IMR-90 (cell line): Measurements from ENCODE around the gene PIP4K2A. TPM values are rescaled to one million over a fixed set of nuclear protein-coding genes. Genes with fewer than 3 reads are reported as not detected.

Experiments
- ATAC-seq: fragments of 200-7000 bp; cut with Tn5 transposase; 2 replicates; pipeline ENCODE4 v1.9.1; 2020; ENCODE audit warnings: low read depth, mild to moderate bottlenecking, moderate library complexity
- BruUV-seq: library from RNA; stranded (reverse); fragments of 400-500 nt; replicated peaks from 2 replicates; lab custom pipeline; 2021; lab: Mats Ljungman, UMichigan
- CTCF ChIA-PET: fragments of 300-600 bp; formaldehyde crosslinking; extraction: SDS; loops from one replicate; lab custom pipeline; 2021; ENCODE audit warnings: antibody characterized with exemption; lab: Yijun Ruan, JAX
- POLR2A ChIA-PET: fragments of 300-600 bp; sonication (Branson Sonifier 250); formaldehyde crosslinking; loops from one replicate; lab custom pipeline; 2022; ENCODE audit warnings: antibody characterized with exemption; ENCODE audit not compliant: unreplicated experiment; lab: Charles Lee
- DNase-seq: peaks from one replicate; pipeline ENCODE4 v3.0.0; 2013
- H2AFZ ChIP-seq: replicated peaks from 2 replicates; pipeline ENCODE3; 2013; ENCODE audit warnings: low read length, mild to moderate bottlenecking; ENCODE audit not compliant: poor library complexity
- H2AK5ac ChIP-seq: 2 replicates; pipeline ENCODE4 v1.6.1; 2013; ENCODE audit warnings: low read depth, low read length, inconsistent platforms
- H2AK9ac ChIP-seq: replicated peaks from 2 replicates; pipeline ENCODE3; 2013; ENCODE audit warnings: mild to moderate bottlenecking, low read depth, low read length, moderate library complexity; ENCODE audit not compliant: poor library complexity
- H2BK120ac ChIP-seq: 2 replicates; pipeline ENCODE4 v1.6.1; 2013; ENCODE audit warnings: low read depth, low read length, inconsistent platforms
- H2BK15ac ChIP-seq: 3 replicates; pipeline ENCODE4 v1.6.1; 2013; ENCODE audit warnings: low read depth, low read length, inconsistent platforms
- H2BK20ac ChIP-seq: 2 replicates; pipeline ENCODE4 v1.6.1; 2013; ENCODE audit warnings: low read depth, mild to moderate bottlenecking, inconsistent platforms, low read length, moderate library complexity
- H2BK5ac ChIP-seq: 2 replicates; pipeline ENCODE4 v1.6.1; 2013; ENCODE audit warnings: mild to moderate bottlenecking, low read depth, low read length, inconsistent platforms; ENCODE audit not compliant: poor library complexity, severe bottlenecking
- H3K14ac ChIP-seq: replicated peaks from 2 replicates; pipeline ENCODE4 v1.6.1; 2013; ENCODE audit warnings: low read depth, low read length, inconsistent platforms
- H3K18ac ChIP-seq: 2 replicates; pipeline ENCODE4 v1.6.1; 2013; ENCODE audit warnings: low read depth, low read length, control low read depth
- H3K23ac ChIP-seq: 2 replicates; pipeline ENCODE4 v1.6.1; 2013; ENCODE audit warnings: low read depth, low read length, inconsistent platforms
- H3K27ac ChIP-seq: 2 replicates; pipeline ENCODE4 v1.5.1; 2013; ENCODE audit warnings: mild to moderate bottlenecking, control low read depth, low read length; ENCODE audit not compliant: insufficient read depth
- H3K27me3 ChIP-seq: 2 replicates; pipeline ENCODE4 v1.6.1; 2013; ENCODE audit warnings: low read length; ENCODE audit not compliant: control insufficient read depth, insufficient read depth
- H3K36me3 ChIP-seq: 2 replicates; pipeline ENCODE4 v1.6.1; 2013; ENCODE audit warnings: low read length, mixed read lengths; ENCODE audit not compliant: control insufficient read depth, insufficient read depth
- H3K4ac ChIP-seq: 2 replicates; pipeline ENCODE4 v1.6.1; 2013; ENCODE audit warnings: low read depth, low read length, inconsistent platforms
- H3K4me1 ChIP-seq: 2 replicates; pipeline ENCODE4 v1.6.1; 2013; ENCODE audit warnings: low read length, mixed read lengths; ENCODE audit not compliant: control insufficient read depth, insufficient read depth
- H3K4me2 ChIP-seq: 2 replicates; pipeline ENCODE4 v1.6.1; 2013; ENCODE audit warnings: low read depth, mild to moderate bottlenecking, control low read depth, low read length, moderate library complexity
- H3K4me3 ChIP-seq: 2 replicates; pipeline ENCODE4 v1.5.1; 2013; ENCODE audit warnings: low read depth, mild to moderate bottlenecking, control low read depth, low read length, moderate library complexity; ENCODE audit not compliant: insufficient read depth
- H3K56ac ChIP-seq: 2 replicates; pipeline ENCODE4 v1.6.1; 2013; ENCODE audit warnings: low read length, inconsistent platforms; ENCODE audit not compliant: insufficient read depth; ENCODE audit errors: extremely low read depth
- H3K79me1 ChIP-seq, 2 experiments: 2 replicates each; pipeline ENCODE4 v1.6.1; 2013; ENCODE audit warnings: low read length in 2 of 2, inconsistent platforms in 1 of 2, low read depth in 1 of 2
- H3K9ac ChIP-seq: 2 replicates; pipeline ENCODE4 v1.6.1; 2013; ENCODE audit warnings: low read depth, low read length, control low read depth
- H3K9me1 ChIP-seq: 2 replicates; pipeline ENCODE4 v1.6.1; 2013; ENCODE audit warnings: low read length, inconsistent platforms; ENCODE audit not compliant: insufficient read depth
- H3K9me3 ChIP-seq: 2 replicates; pipeline ENCODE4 v1.6.1; 2013; ENCODE audit warnings: low read length; ENCODE audit not compliant: control insufficient read depth, insufficient read depth
- H4K20me1 ChIP-seq: 2 replicates; pipeline ENCODE4 v1.6.1; 2013; ENCODE audit warnings: low read length, inconsistent platforms; ENCODE audit not compliant: insufficient read depth
- H4K5ac ChIP-seq: 2 replicates; pipeline ENCODE4 v1.6.1; 2013; ENCODE audit warnings: mild to moderate bottlenecking, low read depth, low read length, control low read depth
- H4K8ac ChIP-seq, 2 experiments: 2 replicates each; pipeline ENCODE4 v1.6.1; 2013; ENCODE audit warnings: low read depth in 2 of 2, low read length in 2 of 2, control low read depth in 1 of 2, inconsistent platforms in 1 of 2
- H4K91ac ChIP-seq: 2 replicates; pipeline ENCODE4 v1.6.1; 2013; ENCODE audit warnings: low read depth, low read length, inconsistent platforms; ENCODE audit not compliant: insufficient read depth
- BHLHE40 ChIP-seq: fragments of 150-350 bp; IDR thresholded peaks from 2 replicates; pipeline ENCODE4 v1.6.1; 2016; ENCODE audit warnings: mild to moderate bottlenecking, low read depth, low read length
- CEBPB ChIP-seq: IDR thresholded peaks from 2 replicates; pipeline ENCODE4 v1.6.1; 2012; ENCODE audit warnings: low read depth, low read length, improper control_type of control experiment
- CHD1 ChIP-seq: IDR thresholded peaks from 2 replicates; pipeline ENCODE4 v1.6.1; 2012; ENCODE audit warnings: low read depth, low read length, improper control_type of control experiment
- MAFK ChIP-seq: IDR thresholded peaks from 2 replicates; pipeline ENCODE4 v1.6.1; 2012; ENCODE audit warnings: low read depth, low read length, improper control_type of control experiment
- MAZ ChIP-seq: IDR thresholded peaks from 2 replicates; pipeline ENCODE4 v1.6.1; 2012; ENCODE audit warnings: low read depth, mild to moderate bottlenecking, low read length, improper control_type of control experiment, moderate library complexity, borderline replicate concordance
- MXI1 ChIP-seq: IDR thresholded peaks from 2 replicates; pipeline ENCODE4 v1.6.1; 2012; ENCODE audit warnings: low read depth, mild to moderate bottlenecking, low read length, moderate library complexity, borderline replicate concordance
- NFE2L2 ChIP-seq: fragments of 150-350 bp; IDR thresholded peaks from 2 replicates; pipeline ENCODE4 v1.6.1; 2016; ENCODE audit warnings: low read depth, mild to moderate bottlenecking, low read length
- POLR2A ChIP-seq: IDR thresholded peaks from 2 replicates; pipeline ENCODE4 v1.6.1; 2012; ENCODE audit warnings: mild to moderate bottlenecking, low read depth, low read length
- RCOR1 ChIP-seq: IDR thresholded peaks from 2 replicates; pipeline ENCODE4 v1.6.1; 2012; ENCODE audit warnings: mild to moderate bottlenecking, low read length, improper control_type of control experiment; ENCODE audit not compliant: insufficient replicate concordance
- RFX5 ChIP-seq: IDR thresholded peaks from 2 replicates; pipeline ENCODE4 v1.8.0; 2012; ENCODE audit warnings: low read depth, mild to moderate bottlenecking, low read length, moderate library complexity
- WGBS, 2 experiments: methylation state at CpG; one replicate each; pipeline versions ENCODE4 v1.1.5 to v1.1.7; 2013; ENCODE audit warnings: missing lambda C conversion rate in 2 of 2; ENCODE audit not compliant: insufficient read length in 1 of 2; ENCODE audit errors: extremely low coverage in 2 of 2; 5-methylcytosine and 5-hydroxymethylcytosine counted together
- dilution Hi-C: fragments of 300-500 bp; cut with HindIII; formaldehyde crosslinking; loops from one replicate; pipeline ENCODE4 v1.14.3; 2018; ENCODE audit warnings: low sequenced_read_pairs; ENCODE audit not compliant: unreplicated experiment
- in situ Hi-C: fragments of 300-500 bp; cut with MboI; formaldehyde crosslinking; loops from 3 replicates; pipeline ENCODE4 v1.14.3; 2019; ENCODE audit warnings: low sequenced_read_pairs, inconsistent platforms, mixed read lengths
- intact Hi-C: fragments of 100-400 bp; cut with micrococcal nuclease; formaldehyde crosslinking; loops from 2 replicates; pipeline ENCODE4 v1.10.0; 2022
- polyA plus RNA-seq, 3 experiments: library from polyadenylated mRNA; depleted of rRNA; stranded (reverse); fragments of >200 nt; gene quantifications; 2 replicates each; pipeline ENCODE4 v1.2.3, GENCODE V29; 2012; ENCODE audit warnings: low replicate concordance in 1 of 3
- total RNA-seq: library from RNA; depleted of rRNA; stranded (reverse); fragments of >200 nt; gene quantifications from 2 replicates; pipeline ENCODE4 v1.2.3, GENCODE V29; 2012

The PIP4K2A gene
- total and polyA plus RNA-seq, 2 of the 4 experiments (the other 2 are of a cell fraction), result 9.8 to 18.1 TPM

DNA sequence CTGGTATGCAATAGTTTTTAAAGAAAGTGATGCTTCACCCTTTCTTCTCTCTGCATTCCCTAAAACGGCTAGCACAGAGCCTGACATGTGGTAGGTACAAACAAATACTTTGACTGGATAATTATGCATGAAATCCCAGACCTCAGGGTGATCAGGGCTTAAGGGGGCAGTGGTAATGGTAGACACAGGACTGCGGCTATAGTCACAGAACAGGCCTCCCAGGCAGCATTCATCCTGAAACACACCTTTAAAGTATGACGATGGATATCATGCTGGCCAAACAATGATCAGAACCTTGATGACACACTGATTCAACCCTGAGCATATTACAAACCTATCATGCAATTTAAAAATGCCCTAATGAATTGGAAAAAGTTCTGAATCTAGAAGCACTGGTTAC, 110.8 kb downstream of the PIP4K2A start:
- no peak overlapping the region for H3K23ac ChIP-seq
- no peak overlapping the region for H3K14ac ChIP-seq
- dilution Hi-C loops (no loop called here), in situ Hi-C loops (loop anchor here (25.0 kb wide), 1 partner anchor 1091 kb away; no protein-coding TSS in a partner anchor), intact Hi-C loops (no loop called here)
- TF ChIP-seq CEBPB, result no peak
- TF ChIP-seq MAFK, result no peak
- TF ChIP-seq BHLHE40, result no peak
- TF ChIP-seq MAZ, result no peak
- TF ChIP-seq POLR2A, result no peak
- no peak for TF ChIP-seq RCOR1
- TF ChIP-seq CHD1, result no peak
- TF ChIP-seq NFE2L2, result no peak
- TF ChIP-seq RFX5, result no peak
- no peak for TF ChIP-seq MXI1
- no peak overlapping the region for H4K5ac ChIP-seq
- DNase-seq (no peak), ATAC-seq (no peak)
- 100% methylated on average over 1 of the region's 3 CpGs; no CpG with 5 or more reads in 1 of the 2 experiments for WGBS, 2 experiments
- peaks cover 7% of the 10 kb centered on the region for H3K36me3 ChIP-seq
- H3K18ac ChIP-seq, result no peak overlapping the region
- no peak overlapping the region for H3K56ac ChIP-seq
- no peak overlapping the region for H3K9ac ChIP-seq
- H4K20me1 ChIP-seq, result peaks cover 4% of the 10 kb centered on the region; the same call in 1 of the 2 replicates
- H2AK9ac ChIP-seq, result no peak overlapping the region
- H3K4ac ChIP-seq, result no peak overlapping the region
- no TSS peak for BruUV-seq
- H2AFZ ChIP-seq, result no peak overlapping the region
- peaks cover 21% of the 10 kb centered on the region for H3K9me1 ChIP-seq
- no peak overlapping the region for H2AK5ac ChIP-seq
- peaks cover 14% of the 10 kb centered on the region for H3K4me1 ChIP-seq
- H3K4me3 ChIP-seq, result no peak overlapping the region
- CTCF ChIA-PET, result no interaction called here
- H3K4me2 ChIP-seq, result no peak overlapping the region
- H2BK5ac ChIP-seq, result no peak overlapping the region
- H3K27me3 ChIP-seq, result no peaks in the 10 kb centered on the region
- POLR2A ChIA-PET, result no interaction called here
- no peak overlapping the region for H3K27ac ChIP-seq
- no peak overlapping the region for H2BK15ac ChIP-seq
- no peaks in the 10 kb centered on the region for H3K9me3 ChIP-seq
- H4K91ac ChIP-seq, result no peak overlapping the region
- no peak overlapping the region for H2BK120ac ChIP-seq
- no peak overlapping the region for H2BK20ac ChIP-seq
- peaks cover 9 to 60% of the 10 kb centered on the region in 2 experiments for H3K79me1 ChIP-seq
- H4K8ac ChIP-seq, result no peak overlapping the region
